Right lobe of liver (tissue), 4 donors: ENCODE data around the gene RBBP8.

ENCODE experiments used
- POLR2A ChIP-seq: fragments of 450-650 bp; IDR thresholded peaks from one replicate; pipeline ENCODE4 v1.6.1; 2017; ENCODE audit warnings: antibody characterized with exemption, mild to moderate bottlenecking
- TF ChIP-seq, protein P1 (sequence below), 4 donors: fragments of 200-600 bp in 3 of 4; fragments of 450-650 bp in 1 of 4; IDR thresholded peaks; one replicate each; pipeline versions ENCODE4 v1.5.1 to v1.8.0; 2016 to 2022; ENCODE audit warnings: antibody characterized with exemption in 4 of 4, mild to moderate bottlenecking in 2 of 4
- donor health status: DM: no; HTN: no; CAD: no.
- donor health status: DM: no; HTN: no; CAD: no.
- donor health status: DM: no; HTN: yes; CAD: no.

DNA sequence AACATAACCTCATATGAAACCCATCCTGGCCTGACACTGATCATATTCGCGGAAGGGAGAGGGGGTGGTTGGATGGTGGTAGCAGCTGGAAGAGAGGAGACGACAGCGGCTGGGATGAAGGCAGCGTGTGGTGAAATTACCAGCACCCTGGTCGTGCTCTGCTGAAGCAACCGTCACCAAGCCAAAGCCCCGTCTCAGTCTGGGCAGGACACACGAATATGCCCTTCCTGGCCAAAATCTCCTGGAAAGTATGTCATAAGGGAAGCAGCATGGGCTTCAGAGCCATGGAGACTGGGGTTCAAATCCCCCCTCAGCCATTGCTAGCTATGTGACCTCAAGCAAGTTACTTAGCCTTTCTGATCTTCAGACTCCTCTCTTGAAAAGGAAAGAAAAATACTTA is 139.0 kb downstream of the RBBP8 start:
- TF ChIP-seq, protein P1, sequence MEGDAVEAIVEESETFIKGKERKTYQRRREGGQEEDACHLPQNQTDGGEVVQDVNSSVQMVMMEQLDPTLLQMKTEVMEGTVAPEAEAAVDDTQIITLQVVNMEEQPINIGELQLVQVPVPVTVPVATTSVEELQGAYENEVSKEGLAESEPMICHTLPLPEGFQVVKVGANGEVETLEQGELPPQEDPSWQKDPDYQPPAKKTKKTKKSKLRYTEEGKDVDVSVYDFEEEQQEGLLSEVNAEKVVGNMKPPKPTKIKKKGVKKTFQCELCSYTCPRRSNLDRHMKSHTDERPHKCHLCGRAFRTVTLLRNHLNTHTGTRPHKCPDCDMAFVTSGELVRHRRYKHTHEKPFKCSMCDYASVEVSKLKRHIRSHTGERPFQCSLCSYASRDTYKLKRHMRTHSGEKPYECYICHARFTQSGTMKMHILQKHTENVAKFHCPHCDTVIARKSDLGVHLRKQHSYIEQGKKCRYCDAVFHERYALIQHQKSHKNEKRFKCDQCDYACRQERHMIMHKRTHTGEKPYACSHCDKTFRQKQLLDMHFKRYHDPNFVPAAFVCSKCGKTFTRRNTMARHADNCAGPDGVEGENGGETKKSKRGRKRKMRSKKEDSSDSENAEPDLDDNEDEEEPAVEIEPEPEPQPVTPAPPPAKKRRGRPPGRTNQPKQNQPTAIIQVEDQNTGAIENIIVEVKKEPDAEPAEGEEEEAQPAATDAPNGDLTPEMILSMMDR (IDR thresholded peaks at IDR 0.05) = no peak
- TF ChIP-seq POLR2A = no peak
